ENCODE data around the gene SH3BGR. TPM values are rescaled to one million over a fixed set of nuclear protein-coding genes. Genes with fewer than 3 reads are reported as not detected.

The SH3BGR gene
- total RNA-seq, 1 donor from 2014 or later, result 9.9 TPM

- Histone ChIP-seq H3K9me3 (ENCODE audit: insufficient read depth, low read depth, low read length) (no peaks in the 10 kb centered on the region), H4K20me1 (ENCODE audit: insufficient read depth, low read length) (no peaks in the 10 kb centered on the region), H3K79me2 (ENCODE audit: insufficient read depth, low read length) (no peaks in the 10 kb centered on the region), H3K4me3 (ENCODE audit: insufficient read depth, low read depth, low read length) (no peak overlapping the region), H3K27ac (ENCODE audit: low read depth, low read length) (no peak overlapping the region), H3K9ac (ENCODE audit: low read length) (no peak overlapping the region), H3K36me3 (ENCODE audit: insufficient read depth, low read length) (no peaks in the 10 kb centered on the region), H3K4me1 (ENCODE audit: insufficient read depth, low read length) (no peaks in the 10 kb centered on the region), H3K27me3 (ENCODE audit: insufficient read depth, low read length) (no peaks in the 10 kb centered on the region), H3K4me2 (ENCODE audit: low read length) (no peak overlapping the region), H2AFZ (ENCODE audit: low read depth, low read length) (no peak overlapping the region)
- no peak overlapping the region for H3K27ac Mint-ChIP-seq (ENCODE audit: unreplicated experiment)
- peaks cover 4% of the 10 kb centered on the region for H3K36me3 Mint-ChIP-seq (ENCODE audit: low read depth, unreplicated experiment)
- H3K4me1 Mint-ChIP-seq (ENCODE audit: low read depth, unreplicated experiment), result no peaks in the 10 kb centered on the region
- FAIRE-seq (no peak), DNase-seq (ENCODE audit: low read depth) (no peak)
- peaks cover 2% of the 10 kb centered on the region for H3K9me3 Mint-ChIP-seq (ENCODE audit: unreplicated experiment)
- TF ChIP-seq CTCF (IDR thresholded peaks at IDR 0.05; ENCODE audit: insufficient read depth, low read depth, low read length) (no peak), EZH2 (IDR thresholded peaks at IDR 0.05; ENCODE audit: insufficient read depth, low read length) (no peak)
- no peak overlapping the region for H3K4me3 Mint-ChIP-seq (ENCODE audit: unreplicated experiment)
- H3K27me3 Mint-ChIP-seq (ENCODE audit: low read depth, unreplicated experiment), result no peaks in the 10 kb centered on the region
Measured at GRCh38 chr21:39489380-39489924, 37.7 kb downstream of the SH3BGR start.

DNA sequence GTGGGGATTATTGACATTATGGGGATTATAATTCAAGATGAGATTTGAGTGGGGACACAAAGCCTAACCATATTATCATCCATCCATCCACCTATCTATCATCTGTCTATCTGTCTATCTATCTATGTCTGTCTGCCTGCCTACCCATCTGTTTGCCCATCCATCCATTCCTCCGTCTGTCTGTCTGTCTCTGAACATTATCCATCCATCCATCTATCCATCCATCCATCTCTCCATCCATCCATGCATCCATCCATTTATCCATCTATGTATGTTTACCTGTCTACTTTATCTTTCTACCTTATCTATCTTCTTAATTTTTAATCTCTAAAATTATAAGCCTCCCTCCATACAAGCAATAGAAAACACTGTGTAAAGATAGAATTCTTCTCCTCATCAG is 47.4 kb downstream of the SH3BGR start:
- no peaks in the 10 kb centered on the region for H4K20me1 ChIP-seq (ENCODE audit: insufficient read depth, low read length)
- no peak overlapping the region for H3K4me2 ChIP-seq (ENCODE audit: low read length)
- no peak overlapping the region for H3K4me3 ChIP-seq (ENCODE audit: insufficient read depth, low read depth, low read length)
- Mint-ChIP-seq H3K36me3 (ENCODE audit: low read depth, unreplicated experiment) (no peaks in the 10 kb centered on the region), H3K4me1 (ENCODE audit: low read depth, unreplicated experiment) (no peaks in the 10 kb centered on the region), H3K27me3 (ENCODE audit: low read depth, unreplicated experiment) (no peaks in the 10 kb centered on the region), H3K27ac (ENCODE audit: unreplicated experiment) (no peak overlapping the region), H3K9me3 (ENCODE audit: unreplicated experiment) (peaks cover under 1% of the 10 kb centered on the region), H3K4me3 (ENCODE audit: unreplicated experiment) (no peak overlapping the region)
- no peak overlapping the region for H3K9ac ChIP-seq (ENCODE audit: low read length)
- H2AFZ ChIP-seq (ENCODE audit: low read depth, low read length), result no peak overlapping the region
- no peaks in the 10 kb centered on the region for H3K9me3 ChIP-seq (ENCODE audit: insufficient read depth, low read depth, low read length)
- no peak overlapping the region for H3K27ac ChIP-seq (ENCODE audit: low read depth, low read length)
- no peaks in the 10 kb centered on the region for H3K79me2 ChIP-seq (ENCODE audit: insufficient read depth, low read length)
- H3K27me3 ChIP-seq (ENCODE audit: insufficient read depth, low read length), result no peaks in the 10 kb centered on the region
- no peaks in the 10 kb centered on the region for H3K36me3 ChIP-seq (ENCODE audit: insufficient read depth, low read length)
- no peak for TF ChIP-seq EZH2 (IDR thresholded peaks at IDR 0.05; ENCODE audit: insufficient read depth, low read length)
- TF ChIP-seq CTCF (IDR thresholded peaks at IDR 0.05; ENCODE audit: insufficient read depth, low read depth, low read length), result no peak
- no peaks in the 10 kb centered on the region for H3K4me1 ChIP-seq (ENCODE audit: insufficient read depth, low read length)
- FAIRE-seq (no peak), DNase-seq (ENCODE audit: low read depth) (no peak)

DNA sequence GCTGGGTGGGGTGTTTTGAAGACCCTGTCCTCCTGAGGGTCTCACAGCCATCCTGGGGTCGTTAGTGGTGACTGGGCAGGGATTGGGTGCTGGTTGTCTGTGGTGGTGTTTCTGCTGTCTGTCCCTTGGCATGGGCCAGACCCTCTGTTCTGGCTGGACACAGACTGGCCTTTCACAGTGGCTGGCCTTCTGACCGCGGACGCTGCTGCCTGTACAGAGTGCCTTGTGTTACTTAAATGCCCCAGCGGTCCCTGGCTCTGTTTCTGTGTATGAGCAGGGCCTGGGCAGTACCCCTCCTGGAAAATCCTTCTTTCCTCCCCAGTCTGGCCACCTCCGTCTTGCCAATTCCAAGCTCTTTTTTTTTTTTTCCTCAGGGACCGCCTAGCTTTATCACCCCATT is 50.9 kb downstream of the SH3BGR start:
- H3K4me1 Mint-ChIP-seq (ENCODE audit: low read depth, unreplicated experiment), result no peaks in the 10 kb centered on the region
- Histone ChIP-seq H3K4me2 (ENCODE audit: low read length) (no peak overlapping the region), H3K4me3 (ENCODE audit: insufficient read depth, low read depth, low read length) (no peak overlapping the region), H3K27ac (ENCODE audit: low read depth, low read length) (no peak overlapping the region), H3K79me2 (ENCODE audit: insufficient read depth, low read length) (no peaks in the 10 kb centered on the region), H2AFZ (ENCODE audit: low read depth, low read length) (no peak overlapping the region), H3K4me1 (ENCODE audit: insufficient read depth, low read length) (no peaks in the 10 kb centered on the region), H4K20me1 (ENCODE audit: insufficient read depth, low read length) (no peaks in the 10 kb centered on the region), H3K9me3 (ENCODE audit: insufficient read depth, low read depth, low read length) (no peaks in the 10 kb centered on the region), H3K9ac (ENCODE audit: low read length) (no peak overlapping the region), H3K36me3 (ENCODE audit: insufficient read depth, low read length) (no peaks in the 10 kb centered on the region), H3K27me3 (ENCODE audit: insufficient read depth, low read length) (no peaks in the 10 kb centered on the region)
- TF ChIP-seq EZH2 (IDR thresholded peaks at IDR 0.05; ENCODE audit: insufficient read depth, low read length) (no peak), CTCF (IDR thresholded peaks at IDR 0.05; ENCODE audit: insufficient read depth, low read depth, low read length) (no peak)
- FAIRE-seq (no peak), DNase-seq (ENCODE audit: low read depth) (no peak)
- peaks cover 3% of the 10 kb centered on the region for H3K36me3 Mint-ChIP-seq (ENCODE audit: low read depth, unreplicated experiment)
- H3K9me3 Mint-ChIP-seq (ENCODE audit: unreplicated experiment), result no peaks in the 10 kb centered on the region
- H3K27me3 Mint-ChIP-seq (ENCODE audit: low read depth, unreplicated experiment), result no peaks in the 10 kb centered on the region
- H3K4me3 Mint-ChIP-seq (ENCODE audit: unreplicated experiment), result no peak overlapping the region
- H3K27ac Mint-ChIP-seq (ENCODE audit: unreplicated experiment), result no peak overlapping the region
